HG02840 (cell line): ENCODE results near the gene G6PC1.
"Not testable (repeated sequence)": the region's sequence is repeated elsewhere in the genome, so short reads cannot be mapped to it uniquely, and the experiment has no call there.

Source experiments
- ATAC-seq: cut with Tn5 transposase; IDR thresholded peaks from one replicate; pipeline ENCODE4 v1.9.1; 2021; ENCODE audit warnings: mild to moderate bottlenecking, moderate library complexity, moderate number of reproducible peaks; ENCODE audit not compliant: unreplicated experiment, low FRiP score

Gene G6PC1

DNA sequence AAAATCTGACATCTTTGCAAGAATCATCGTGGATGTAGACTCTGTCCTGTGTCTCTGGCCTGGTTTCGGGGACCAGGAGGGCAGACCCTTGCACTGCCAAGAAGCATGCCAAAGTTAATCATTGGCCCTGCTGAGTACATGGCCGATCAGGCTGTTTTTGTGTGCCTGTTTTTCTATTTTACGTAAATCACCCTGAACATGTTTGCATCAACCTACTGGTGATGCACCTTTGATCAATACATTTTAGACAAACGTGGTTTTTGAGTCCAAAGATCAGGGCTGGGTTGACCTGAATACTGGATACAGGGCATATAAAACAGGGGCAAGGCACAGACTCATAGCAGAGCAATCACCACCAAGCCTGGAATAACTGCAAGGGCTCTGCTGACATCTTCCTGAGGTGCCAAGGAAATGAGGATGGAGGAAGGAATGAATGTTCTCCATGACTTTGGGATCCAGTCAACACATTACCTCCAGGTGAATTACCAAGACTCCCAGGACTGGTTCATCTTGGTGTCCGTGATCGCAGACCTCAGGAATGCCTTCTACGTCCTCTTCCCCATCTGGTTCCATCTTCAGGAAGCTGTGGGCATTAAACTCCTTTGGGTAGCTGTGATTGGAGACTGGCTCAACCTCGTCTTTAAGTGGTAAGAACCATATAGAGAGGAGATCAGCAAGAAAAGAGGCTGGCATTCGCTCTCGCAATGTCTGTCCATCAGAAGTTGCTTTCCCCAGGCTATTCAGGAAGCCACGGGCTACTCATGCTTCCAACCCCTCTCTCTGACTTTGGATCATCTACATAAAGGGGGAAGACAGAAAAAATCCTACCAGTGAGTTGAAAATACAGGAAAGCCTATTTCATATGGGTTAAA lies at the start of gene G6PC1:
G6PC1 (plus strand) TSS at position 340 of the 872 bp plus-strand sequence; CDS start at position 418, 78 bp downstream.
- ATAC-seq = no peak

DNA sequence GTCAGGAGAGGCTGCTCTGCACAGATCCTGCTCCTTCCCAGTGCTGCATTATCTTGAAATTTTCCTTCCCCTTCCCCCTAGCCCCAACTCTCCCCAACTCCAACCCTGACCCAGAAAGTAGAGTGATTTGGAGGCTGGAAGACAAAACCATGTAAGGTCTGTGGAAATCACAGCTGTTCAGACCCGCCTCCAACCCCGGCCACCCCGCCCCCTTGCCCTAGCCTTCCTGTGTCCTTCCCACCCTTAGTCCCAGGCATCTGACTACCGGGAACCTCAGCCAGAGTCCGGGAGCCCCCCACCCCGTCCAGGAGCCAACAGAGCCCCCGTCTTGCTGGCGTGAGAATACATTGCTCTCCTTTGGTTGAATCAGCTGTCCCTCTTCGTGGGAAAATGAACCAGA lies 49.6 kb upstream of the G6PC1 start, which contains the start of gene AOC3:
AOC3 (plus strand) TSS at position 246 of the 400 bp plus-strand sequence; CDS start at position 391, 145 bp downstream.
- no peak for ATAC-seq

DNA sequence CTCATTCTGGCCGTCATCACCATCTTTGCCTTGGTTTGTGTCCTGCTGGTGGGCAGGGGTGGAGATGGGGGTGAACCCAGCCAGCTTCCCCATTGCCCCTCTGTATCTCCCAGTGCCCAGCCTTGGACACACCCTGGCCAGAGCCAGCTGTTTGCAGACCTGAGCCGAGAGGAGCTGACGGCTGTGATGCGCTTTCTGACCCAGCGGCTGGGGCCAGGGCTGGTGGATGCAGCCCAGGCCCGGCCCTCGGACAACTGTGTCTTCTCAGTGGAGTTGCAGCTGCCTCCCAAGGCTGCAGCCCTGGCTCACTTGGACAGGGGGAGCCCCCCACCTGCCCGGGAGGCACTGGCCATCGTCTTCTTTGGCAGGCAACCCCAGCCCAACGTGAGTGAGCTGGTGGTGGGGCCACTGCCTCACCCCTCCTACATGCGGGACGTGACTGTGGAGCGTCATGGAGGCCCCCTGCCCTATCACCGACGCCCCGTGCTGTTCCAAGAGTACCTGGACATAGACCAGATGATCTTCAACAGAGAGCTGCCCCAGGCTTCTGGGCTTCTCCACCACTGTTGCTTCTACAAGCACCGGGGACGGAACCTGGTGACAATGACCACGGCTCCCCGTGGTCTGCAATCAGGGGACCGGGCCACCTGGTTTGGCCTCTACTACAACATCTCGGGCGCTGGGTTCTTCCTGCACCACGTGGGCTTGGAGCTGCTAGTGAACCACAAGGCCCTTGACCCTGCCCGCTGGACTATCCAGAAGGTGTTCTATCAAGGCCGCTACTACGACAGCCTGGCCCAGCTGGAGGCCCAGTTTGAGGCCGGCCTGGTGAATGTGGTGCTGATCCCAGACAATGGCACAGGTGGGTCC lies 49.0 kb upstream of the G6PC1 start:
- ATAC-seq = not testable (repeated sequence)

DNA sequence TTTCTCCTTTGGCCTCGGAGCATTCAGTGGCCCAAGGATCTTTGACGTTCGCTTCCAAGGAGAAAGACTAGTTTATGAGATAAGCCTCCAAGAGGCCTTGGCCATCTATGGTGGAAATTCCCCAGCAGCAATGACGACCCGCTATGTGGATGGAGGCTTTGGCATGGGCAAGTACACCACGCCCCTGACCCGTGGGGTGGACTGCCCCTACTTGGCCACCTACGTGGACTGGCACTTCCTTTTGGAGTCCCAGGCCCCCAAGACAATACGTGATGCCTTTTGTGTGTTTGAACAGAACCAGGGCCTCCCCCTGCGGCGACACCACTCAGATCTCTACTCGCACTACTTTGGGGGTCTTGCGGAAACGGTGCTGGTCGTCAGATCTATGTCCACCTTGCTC lies 48.2 kb upstream of the G6PC1 start:
- no peak for ATAC-seq

DNA sequence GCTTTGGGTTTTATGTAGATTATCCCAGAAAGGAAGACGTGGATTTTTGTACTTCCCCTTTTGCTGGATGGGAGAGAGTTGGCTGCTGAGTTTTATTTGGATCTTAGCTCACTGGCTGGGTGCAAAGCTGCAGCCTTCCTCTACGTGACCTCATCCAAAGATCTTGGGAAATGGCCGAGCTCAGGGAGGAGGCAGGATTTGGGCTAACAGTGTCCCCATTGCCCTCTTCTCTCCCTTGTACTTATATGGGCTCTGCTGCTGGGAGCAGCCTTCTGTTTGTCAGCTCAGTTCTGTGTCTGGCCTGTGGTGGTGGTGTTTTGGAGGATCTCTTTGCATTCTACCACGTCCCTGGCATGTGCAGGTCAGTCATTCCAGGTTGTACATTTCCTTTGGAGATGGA lies 47.6 kb upstream of the G6PC1 start:
- no peak for ATAC-seq

DNA sequence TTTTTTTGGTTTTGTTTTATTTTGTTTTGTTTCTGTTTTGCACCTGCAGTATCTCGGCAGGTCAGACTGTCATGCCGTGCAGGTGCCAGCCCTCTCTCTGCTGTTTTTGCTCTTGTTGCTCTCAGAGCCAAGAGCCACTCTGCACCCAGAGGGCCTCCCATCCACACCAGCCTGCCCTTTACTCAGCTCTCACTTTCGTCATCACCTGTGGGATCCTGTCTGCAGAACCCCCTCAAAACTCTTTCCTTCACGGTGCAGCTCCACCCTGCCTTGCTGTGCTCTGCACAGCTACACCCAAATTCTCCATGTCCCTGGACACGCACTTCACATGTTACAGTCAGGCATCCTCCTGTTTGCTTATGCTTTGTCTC lies 47.0 kb upstream of the G6PC1 start:
- ATAC-seq = no peak

DNA sequence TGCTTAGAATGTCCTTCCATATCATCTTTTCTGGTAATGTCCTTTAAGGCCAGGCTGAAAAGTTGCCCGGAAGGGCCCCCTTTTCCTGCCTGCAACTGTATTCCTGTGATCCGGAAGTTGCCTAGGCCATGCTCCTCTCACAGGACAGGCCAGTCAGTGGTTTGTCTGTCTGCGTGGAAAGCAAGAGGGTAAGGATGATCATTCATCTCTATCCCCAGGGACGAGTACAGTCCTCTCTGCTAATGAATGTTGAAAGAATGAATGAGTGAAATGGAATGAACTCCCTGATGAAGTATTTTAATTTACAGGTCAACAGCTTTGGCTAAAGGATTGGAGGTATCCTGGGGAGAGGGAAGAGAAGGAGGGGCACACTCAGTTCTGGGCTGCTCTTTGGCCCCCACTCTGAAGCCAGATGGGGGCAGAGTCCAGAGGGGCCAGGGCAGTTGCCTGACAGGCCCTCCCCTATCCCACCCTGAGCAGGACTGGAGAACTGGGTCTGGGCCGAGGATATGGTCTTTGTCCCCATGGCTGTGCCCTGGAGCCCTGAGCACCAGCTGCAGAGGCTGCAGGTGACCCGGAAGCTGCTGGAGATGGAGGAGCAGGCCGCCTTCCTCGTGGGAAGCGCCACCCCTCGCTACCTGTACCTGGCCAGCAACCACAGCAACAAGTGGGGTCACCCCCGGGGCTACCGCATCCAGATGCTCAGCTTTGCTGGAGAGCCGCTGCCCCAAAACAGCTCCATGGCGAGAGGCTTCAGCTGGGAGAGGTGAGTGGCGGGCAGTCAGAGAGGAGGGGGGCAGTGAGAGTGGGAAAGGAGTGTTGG lies 46.4 kb upstream of the G6PC1 start:
- ATAC-seq = no peak

DNA sequence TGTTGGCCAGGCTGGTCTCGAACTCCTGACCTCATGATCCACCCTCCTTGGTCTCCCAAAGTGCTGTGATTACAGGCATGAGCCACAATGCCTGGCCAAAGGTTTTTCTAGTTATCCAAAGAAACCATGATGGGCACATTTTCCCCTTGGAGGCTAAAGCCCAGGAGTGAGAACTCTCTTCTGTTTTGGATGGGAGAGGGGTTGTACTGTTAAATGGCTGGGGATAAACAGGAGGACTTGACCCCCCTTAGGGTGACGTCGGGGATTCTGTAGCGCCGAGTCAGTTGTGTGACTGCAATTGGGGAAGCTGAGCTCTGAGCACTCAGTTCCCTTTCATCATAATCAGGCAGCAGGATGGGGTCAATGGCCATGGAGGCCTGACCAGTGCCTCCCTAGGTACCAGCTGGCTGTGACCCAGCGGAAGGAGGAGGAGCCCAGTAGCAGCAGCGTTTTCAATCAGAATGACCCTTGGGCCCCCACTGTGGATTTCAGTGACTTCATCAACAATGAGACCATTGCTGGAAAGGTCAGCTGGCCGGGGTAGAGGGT lies 45.5 kb upstream of the G6PC1 start:
- ATAC-seq = no peak

DNA sequence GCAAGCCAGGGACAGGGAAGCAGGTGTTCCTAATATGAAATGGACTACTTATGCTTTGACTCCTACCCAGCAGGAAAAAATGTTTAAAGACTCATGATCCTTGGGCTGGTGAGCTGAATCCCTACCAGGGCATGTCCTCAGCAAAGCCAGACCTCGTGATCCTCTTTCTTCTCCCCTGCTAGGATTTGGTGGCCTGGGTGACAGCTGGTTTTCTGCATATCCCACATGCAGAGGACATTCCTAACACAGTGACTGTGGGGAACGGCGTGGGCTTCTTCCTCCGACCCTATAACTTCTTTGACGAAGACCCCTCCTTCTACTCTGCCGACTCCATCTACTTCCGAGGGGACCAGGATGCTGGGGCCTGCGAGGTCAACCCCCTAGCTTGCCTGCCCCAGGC lies 44.5 kb upstream of the G6PC1 start:
- ATAC-seq = not testable (repeated sequence)

DNA sequence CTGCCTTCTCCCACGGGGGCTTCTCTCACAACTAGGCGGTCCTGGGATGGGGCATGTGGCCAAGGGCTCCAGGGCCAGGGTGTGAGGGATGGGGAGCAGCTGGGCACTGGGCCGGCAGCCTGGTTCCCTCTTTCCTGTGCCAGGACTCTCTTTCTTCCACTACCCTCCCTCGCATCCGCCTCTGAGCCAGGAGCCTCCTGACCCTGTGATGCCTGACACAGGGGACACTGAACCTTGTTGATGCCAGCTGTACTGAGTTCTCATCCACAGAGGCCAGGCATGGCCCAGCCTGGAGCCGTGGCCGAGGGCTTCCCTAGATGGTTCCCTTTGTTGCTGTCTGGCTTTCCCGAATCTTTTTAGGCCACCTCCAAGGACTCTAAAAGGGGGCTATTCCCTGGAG lies 44.1 kb upstream of the G6PC1 start:
- not testable (repeated sequence) for ATAC-seq

DNA sequence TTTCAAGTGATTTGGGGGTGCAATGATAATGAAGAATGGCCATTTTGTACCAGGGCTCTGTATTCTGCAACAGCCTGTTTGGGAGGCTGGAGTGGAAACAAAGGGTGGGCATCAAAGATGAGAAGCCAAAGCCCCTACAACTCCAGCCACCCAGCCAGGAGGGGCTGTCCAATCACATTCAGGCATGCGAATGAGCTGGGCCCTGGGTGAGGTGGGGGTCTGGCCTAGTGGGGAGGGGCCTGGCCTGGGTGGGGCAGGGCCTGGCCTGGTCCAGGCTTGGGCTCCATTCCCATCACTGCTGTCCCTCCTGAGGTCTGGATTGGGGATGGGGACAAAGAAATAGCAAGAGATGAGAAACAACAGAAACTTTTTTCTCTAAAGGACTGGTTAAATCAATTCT lies 43.2 kb upstream of the G6PC1 start:
- no peak for ATAC-seq

DNA sequence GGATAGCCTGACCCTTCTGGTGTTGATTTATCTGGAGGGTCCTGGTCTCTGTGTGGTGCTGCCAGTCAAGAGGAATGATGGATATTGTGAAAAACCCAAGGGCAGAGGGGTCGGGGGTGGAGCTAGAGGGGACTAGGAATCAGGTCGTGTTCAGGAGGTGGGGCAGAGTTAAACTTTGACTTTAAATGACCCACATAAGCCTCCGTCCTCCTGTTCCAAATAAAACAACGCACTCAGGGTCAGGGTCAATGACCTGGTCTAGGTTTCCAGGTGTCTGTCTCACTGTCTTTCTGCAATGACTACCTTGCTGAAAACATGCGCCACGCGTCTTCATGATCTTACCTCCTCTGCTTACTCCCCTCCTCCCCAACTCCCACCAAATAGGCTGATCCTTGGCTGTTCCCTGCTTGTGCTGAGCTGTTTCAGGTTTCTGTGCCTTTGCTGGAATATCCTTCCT lies 34.9 kb upstream of the G6PC1 start:
- no peak for ATAC-seq

DNA sequence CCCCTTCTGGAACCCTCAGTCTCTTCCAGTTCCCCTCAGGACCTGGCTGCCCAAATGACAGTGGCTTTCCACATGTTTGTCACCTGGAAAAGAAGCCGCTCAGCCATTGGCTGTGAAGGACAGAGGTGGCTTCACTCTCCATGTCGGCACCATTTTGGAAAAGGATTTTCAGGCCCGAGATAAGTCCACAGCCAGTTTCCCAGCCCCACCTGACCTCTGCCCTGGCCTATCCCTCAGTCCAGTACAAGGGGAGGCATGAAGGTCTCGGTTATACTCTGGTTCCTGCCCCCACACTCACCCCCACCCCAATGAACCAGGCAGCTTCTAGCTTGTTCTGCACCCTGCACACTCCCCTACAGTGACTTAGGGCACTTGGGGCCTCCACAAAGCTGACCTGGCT lies 34.4 kb upstream of the G6PC1 start:
- no peak for ATAC-seq

DNA sequence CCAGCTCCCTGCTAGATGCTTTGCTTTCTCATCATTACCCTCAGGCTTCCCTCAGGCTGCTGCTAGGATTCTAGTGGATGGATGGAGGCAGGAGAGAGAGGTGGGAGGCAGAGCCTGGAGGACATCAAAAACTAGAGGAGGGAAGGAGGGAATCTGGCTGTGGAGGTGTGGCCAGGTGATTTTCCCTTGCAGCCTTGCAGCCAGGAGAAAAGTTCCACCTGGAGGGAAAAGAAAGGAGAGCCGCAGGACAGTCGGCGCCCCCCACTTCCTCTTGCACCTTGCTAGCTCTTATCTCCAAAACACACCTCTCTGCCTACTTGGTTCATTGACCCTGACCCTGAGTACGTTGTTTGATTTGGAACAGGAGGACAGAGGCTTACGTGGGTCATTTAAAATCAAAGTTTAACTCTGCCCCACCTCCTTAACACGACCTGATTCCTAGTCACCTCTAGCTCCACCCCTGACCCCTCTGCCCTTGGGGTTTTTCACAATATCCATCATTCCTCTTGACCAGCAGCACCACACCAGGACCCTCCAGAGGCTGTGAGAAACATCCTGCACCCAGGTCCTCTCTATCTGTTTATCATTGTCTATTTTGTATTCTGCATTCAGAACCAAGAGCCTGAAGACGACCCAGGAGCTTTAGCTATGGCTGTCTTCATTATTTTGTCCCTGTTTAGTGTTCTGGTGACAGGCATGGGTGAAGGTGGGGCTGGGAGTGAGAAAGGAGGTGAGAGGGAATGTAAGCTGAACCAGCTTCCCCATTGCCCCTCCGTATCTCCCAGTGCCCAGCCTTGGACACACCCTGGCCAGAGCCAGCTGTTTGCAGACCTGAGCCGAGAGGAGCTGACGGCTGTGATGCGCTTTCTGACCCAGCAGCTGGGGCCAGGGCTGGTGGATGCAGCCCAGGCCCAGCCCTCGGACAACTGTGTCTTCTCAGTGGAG lies 33.7 kb upstream of the G6PC1 start:
- ATAC-seq = no peak

DNA sequence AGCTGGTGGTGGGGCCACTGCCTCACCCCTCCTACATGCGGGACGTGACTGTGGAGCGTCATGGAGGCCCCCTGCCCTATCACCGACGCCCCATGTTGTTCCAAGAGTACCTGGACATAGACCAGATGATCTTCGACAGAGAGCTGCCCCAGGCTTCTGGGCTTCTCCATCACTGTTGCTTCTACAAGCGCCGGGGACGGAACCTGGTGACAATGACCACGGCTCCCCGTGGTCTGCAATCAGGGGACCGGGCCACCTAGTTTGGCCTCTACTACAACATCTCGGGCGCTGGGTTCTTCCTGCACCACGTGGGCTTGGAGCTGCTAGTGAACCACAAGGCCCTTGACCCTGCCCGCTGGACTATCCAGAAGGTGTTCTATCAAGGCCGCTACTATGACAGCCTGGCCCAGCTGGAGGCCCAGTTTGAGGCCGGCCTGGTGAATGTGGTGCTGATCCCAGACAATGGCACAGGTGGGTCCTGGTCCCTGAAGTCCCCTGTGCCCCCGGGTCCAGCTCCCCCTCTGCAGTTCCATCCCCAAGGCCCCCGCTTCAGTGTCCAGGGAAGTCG lies 32.8 kb upstream of the G6PC1 start:
- ATAC-seq = not testable (repeated sequence)

DNA sequence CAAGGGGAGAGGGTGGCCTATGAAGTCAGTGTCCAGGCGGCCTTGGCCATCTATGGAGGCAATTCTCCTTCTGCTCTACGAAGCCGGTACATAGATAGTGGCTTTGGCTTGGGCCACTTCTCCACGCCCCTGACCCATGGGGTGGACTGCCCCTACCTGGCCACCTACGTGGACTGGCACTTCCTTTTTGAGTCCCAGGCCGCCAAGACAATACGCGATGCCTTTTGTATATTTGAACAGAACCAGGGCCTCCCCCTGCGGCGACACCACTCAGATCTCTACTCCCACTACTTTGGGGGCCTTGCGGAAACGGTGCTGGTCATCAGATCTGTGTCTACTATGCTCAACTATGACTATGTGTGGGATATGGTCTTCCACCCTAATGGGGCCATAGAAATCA lies 32.3 kb upstream of the G6PC1 start:
- ATAC-seq = no peak

DNA sequence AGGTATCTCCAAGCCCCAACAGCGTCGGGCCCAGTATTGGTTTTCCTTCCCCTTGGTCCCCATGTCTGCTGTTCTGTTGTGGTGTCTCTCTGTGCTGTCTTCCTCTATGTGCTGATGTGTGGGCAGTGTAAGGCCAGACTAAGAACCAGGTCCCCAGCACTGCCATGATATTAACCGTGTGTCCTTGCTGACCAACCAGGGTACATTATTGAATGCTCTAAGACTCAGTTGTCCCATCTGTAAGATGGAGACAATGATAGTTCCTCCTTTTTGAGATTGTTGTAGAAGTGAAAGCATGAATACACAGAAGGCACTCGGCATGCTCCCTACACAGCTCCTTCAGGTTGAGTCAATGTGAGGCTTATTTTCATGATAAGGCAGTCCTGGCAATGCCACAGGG lies 29.0 kb upstream of the G6PC1 start:
- no peak for ATAC-seq

DNA sequence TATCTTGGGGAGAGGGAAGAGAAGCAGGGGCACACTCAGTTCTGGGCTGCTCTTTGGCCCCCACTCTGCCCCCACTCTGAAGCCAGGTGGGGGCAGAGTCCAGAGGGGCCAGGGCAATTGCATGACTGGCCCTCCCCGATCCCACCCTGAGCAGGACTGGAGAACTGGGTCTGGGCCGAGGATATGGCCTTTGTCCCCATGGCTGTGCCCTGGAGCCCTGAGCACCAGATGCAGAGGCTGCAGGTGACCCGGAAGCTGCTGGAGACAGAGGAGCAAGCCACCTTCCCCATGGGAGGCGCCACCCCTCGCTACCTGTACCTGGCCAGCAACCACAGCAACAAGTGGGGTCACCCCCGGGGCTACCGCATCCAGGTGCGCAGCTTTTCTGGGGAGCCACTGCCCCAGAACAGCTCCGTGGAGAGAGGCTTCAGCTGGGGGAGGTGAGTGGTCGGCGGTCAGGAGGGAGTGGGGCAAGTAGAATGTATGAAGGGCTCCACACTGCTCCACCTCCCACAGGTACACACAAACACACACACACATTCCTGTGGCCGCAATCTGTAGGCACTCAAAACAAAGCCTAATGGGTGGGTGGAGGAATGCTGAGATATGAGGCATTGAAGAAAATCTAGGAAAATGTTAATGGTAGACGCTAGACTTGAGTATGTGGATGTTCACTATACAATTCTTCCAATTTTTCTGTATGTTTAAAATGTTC lies 28.2 kb upstream of the G6PC1 start:
- no peak for ATAC-seq
